ENCODE results near the gene PLEKHF1. TPM values are rescaled to one million over a fixed set of nuclear protein-coding genes. Genes with fewer than 3 reads are reported as not detected.

The PLEKHF1 gene
- total and polyA plus RNA-seq, 2 of the 8 experiments (the other 6 are each of a cell fraction or from before 2014, with no cell fraction given): 11.1 to 18.4 TPM

GRCh38 chr19:29655648-29656335 lies 9.5 kb upstream of the PLEKHF1 start:
- no peak overlapping the region for H3K14ac ChIP-seq (ENCODE audit: insufficient read length)

More at GRCh38 chr19:29655648-29656335, 9.5 kb upstream of the PLEKHF1 start:
- no peak overlapping the region for H2BK15ac ChIP-seq (ENCODE audit: low read length)
- H2BK12ac ChIP-seq (ENCODE audit: low read depth, low read length): no peak overlapping the region
- no peaks in the 10 kb centered on the region for H3K79me2 ChIP-seq (ENCODE audit: control insufficient read depth in 1 of 2, insufficient read depth in 2 of 2, low read length in 2 of 2)
- H3K79me1 ChIP-seq (ENCODE audit: low read depth, low read length): no peaks in the 10 kb centered on the region
- no peak overlapping the region for H3K4me2 ChIP-seq (ENCODE audit: insufficient read depth in 1 of 2, low read depth in 2 of 2, low read length in 2 of 2)
- H3K36me3 ChIP-seq (ENCODE audit: control insufficient read depth in 2 of 4, insufficient read depth in 4 of 4, low read length in 3 of 4): no peaks in the 10 kb centered on the region
- FAIRE-seq (no peak), DNase-seq (ENCODE audit: low read depth in 1 of 2, low spot score in 2 of 2) (no peak)
- H2AFZ ChIP-seq (ENCODE audit: low read length): no peak overlapping the region
- H3K9me3 ChIP-seq (ENCODE audit: insufficient read depth in 2 of 2, low read depth in 1 of 2, low read length in 1 of 2): 0 out of 4 replicates have a peak, but pooled peaks cover 0 to 5% of the 10 kb centered on the region in 2 experiments
- H3K18ac ChIP-seq (ENCODE audit: extremely low read depth, low read length): no peak overlapping the region
- H3K9ac ChIP-seq (replicated peaks in 1 of 4; ENCODE audit: extremely low read depth in 1 of 4, low read depth in 3 of 4, low read length in 3 of 4): no peak overlapping the region
- ChIA-PET CTCF (ENCODE audit: partially characterized antibody) (interaction anchor here (0.6 to 1.6 kb wide), 6 partner anchors 16 to 188 kb away, joined by 3 to 4 read pairs (median 4); no protein-coding TSS in a partner anchor), POLR2A (ENCODE audit: partially characterized antibody) (no interaction called here)
- H4K5ac ChIP-seq (ENCODE audit: insufficient read length, low read depth, low read length): no peak overlapping the region
- WGBS, 2 experiments (ENCODE audit: extremely low coverage in 1 of 2, insufficient coverage in 1 of 2, insufficient read length in 1 of 2, insufficient replicate concordance in 2 of 2, low coverage in 1 of 2, low lambda C conversion rate in 2 of 2, missing lambda C conversion rate in 1 of 2): 85% methylated on average over 4 of the region's 4 CpGs; no CpG with 5 or more reads in 1 of the 2 experiments
- no peak overlapping the region for H2BK5ac ChIP-seq (ENCODE audit: low read depth, low read length)
- H3K23ac ChIP-seq (ENCODE audit: insufficient read length): no peak overlapping the region
- H3K27ac ChIP-seq (ENCODE audit: low read depth, low read length): no peak overlapping the region
- H2BK20ac ChIP-seq (ENCODE audit: low read length): no peak overlapping the region
- H3K4me1 ChIP-seq (replicated peaks in 1 of 4; ENCODE audit: control insufficient read depth in 3 of 4, insufficient read depth in 4 of 4, low read length in 3 of 4): no peaks in the 10 kb centered on the region
- H3K56ac ChIP-seq (replicated peaks; ENCODE audit: insufficient read length, low read depth, low read length): no peak overlapping the region
- TF ChIP-seq BACH1 (IDR thresholded peaks at IDR 0.05; ENCODE audit: low read length) (no peak), GABPA (IDR thresholded peaks at IDR 0.05; ENCODE audit: borderline replicate concordance, insufficient read depth, low read length) (no peak), RAD21 (IDR thresholded peaks at IDR 0.05 in 1 of 2, conservative IDR thresholded peaks at IDR 0.05 in 1 of 2; ENCODE audit: low read depth in 2 of 2, low read length in 2 of 2) (peak in 1 of 2 experiments; percentile 15; a peak in 1 of 4 replicates)
- no peak overlapping the region for H3K4ac ChIP-seq (replicated peaks; ENCODE audit: insufficient read length, low read depth, low read length)
- no peak overlapping the region for H2BK120ac ChIP-seq (replicated peaks; ENCODE audit: low read depth, low read length)
- H4K20me1 ChIP-seq (replicated peaks in 1 of 2; ENCODE audit: control insufficient read depth in 1 of 2, insufficient read depth in 2 of 2, low read length in 2 of 2): no peaks in the 10 kb centered on the region
- no peak overlapping the region for H3K4me3 ChIP-seq (ENCODE audit: extremely low read depth in 1 of 4, insufficient read depth in 2 of 4, low read depth in 3 of 4, low read length in 4 of 4)
- H3K23me2 ChIP-seq (ENCODE audit: low read depth, low read length): no peaks in the 10 kb centered on the region
- no peak overlapping the region for H4K8ac ChIP-seq (ENCODE audit: extremely low read depth, insufficient read depth, low read length)
- peak overlapping the region; percentile 89; the same call in 1 of the 2 replicates for H2AK5ac ChIP-seq (ENCODE audit: low read depth, low read length)
- no peaks in the 10 kb centered on the region for H3K27me3 ChIP-seq (replicated peaks in 1 of 4; ENCODE audit: control insufficient read depth in 3 of 4, extremely low read depth in 1 of 4, insufficient read depth in 3 of 4, low read length in 3 of 4)
- no peak overlapping the region for H4K91ac ChIP-seq (replicated peaks; ENCODE audit: insufficient read length, low read length)

All from H1 (cell line).